ENCODE measurements around the gene ARHGAP27. TPM values are rescaled to one million over a fixed set of nuclear protein-coding genes. Genes with fewer than 3 reads are reported as not detected.
"Not testable (repeated sequence)": the region's sequence is repeated elsewhere in the genome, so short reads cannot be mapped to it uniquely, and the experiment has no call there.

ARHGAP27 gene
- total RNA-seq, 1 donor from 2014 or later, result 71.0 TPM

DNA sequence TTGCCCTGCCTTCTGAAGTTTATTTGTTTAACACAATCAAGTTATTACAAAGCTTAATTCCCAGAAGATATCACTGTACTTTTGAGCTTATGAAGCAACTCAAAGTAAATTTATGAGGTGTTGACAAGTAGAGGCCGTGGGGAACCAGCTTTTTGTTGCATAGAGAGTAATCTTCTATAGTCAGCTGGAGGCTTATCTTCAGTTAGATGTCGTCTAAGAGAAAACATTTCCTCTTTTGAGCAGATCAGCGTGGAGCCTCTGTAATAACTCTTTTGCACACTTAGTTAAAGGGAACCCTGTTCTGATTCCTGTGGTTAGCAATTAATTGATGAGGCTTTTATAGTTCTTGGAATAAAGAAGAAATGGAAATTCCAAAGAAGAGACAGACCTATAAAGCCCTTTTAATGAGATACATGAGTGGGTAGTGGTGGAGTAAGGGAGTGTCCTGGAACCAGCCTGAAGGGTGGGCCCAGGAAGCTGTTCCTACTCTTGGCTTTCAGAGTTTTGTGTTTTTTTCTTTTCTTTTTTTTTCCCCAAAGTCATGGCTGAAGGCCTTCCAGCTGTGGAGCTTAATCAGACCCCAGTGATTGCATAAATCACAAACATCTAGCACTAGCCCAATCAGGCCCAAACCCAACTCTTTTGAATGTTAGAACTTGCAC is 87.0 kb downstream of the ARHGAP27 start:
- Histone ChIP-seq H3K9me3 (no peaks in the 10 kb centered on the region), H3K27ac (peak overlapping the region; percentile 56), H3K27me3 (ENCODE audit: low read depth) (no peaks in the 10 kb centered on the region), H3K4me1 (peaks cover 43% of the 10 kb centered on the region), H3K36me3 (no peaks in the 10 kb centered on the region), H3K4me3 (no peak overlapping the region)
- no peak for DNase-seq
- intact Hi-C loops (cut with DNase I), result no loop called here
- TF ChIP-seq, protein P1, sequence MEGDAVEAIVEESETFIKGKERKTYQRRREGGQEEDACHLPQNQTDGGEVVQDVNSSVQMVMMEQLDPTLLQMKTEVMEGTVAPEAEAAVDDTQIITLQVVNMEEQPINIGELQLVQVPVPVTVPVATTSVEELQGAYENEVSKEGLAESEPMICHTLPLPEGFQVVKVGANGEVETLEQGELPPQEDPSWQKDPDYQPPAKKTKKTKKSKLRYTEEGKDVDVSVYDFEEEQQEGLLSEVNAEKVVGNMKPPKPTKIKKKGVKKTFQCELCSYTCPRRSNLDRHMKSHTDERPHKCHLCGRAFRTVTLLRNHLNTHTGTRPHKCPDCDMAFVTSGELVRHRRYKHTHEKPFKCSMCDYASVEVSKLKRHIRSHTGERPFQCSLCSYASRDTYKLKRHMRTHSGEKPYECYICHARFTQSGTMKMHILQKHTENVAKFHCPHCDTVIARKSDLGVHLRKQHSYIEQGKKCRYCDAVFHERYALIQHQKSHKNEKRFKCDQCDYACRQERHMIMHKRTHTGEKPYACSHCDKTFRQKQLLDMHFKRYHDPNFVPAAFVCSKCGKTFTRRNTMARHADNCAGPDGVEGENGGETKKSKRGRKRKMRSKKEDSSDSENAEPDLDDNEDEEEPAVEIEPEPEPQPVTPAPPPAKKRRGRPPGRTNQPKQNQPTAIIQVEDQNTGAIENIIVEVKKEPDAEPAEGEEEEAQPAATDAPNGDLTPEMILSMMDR (IDR thresholded peaks at IDR 0.05), result no peak
- peak; percentile 57 to 68 for ATAC-seq

DNA sequence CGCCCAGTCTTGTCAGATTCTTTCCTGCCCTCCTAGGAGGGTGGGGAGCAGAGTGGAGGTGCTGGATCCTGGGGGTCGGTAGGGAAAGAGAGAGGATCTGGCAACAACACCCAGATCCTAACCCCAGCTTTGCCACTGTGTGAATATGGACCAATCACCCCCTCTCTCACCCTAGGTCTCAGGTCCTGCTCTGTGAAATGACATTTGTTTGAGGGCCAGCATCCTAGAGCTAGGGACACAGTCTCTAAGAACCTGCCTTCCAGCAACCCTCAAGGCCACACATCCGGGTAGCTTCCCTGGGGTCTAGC is 87.5 kb downstream of the ARHGAP27 start:
- ATAC-seq, result peak in 1 of 2 donors; percentile 53

GRCh38 chr17:45343967-45344664 is 88.6 kb downstream of the ARHGAP27 start:
- intact Hi-C loops (cut with DNase I); H3K27ac ChIP-seq; DNase-seq; ATAC-seq; H3K36me3 ChIP-seq; H3K4me3 ChIP-seq; H3K27me3 ChIP-seq (ENCODE audit: low read depth); H3K9me3 ChIP-seq: not testable (repeated sequence)
- H3K4me1 ChIP-seq, result peaks cover 47% of the 10 kb centered on the region

More for the DNA sequence above, 87.5 kb downstream of the ARHGAP27 start:
- Histone ChIP-seq H3K9me3 (no peaks in the 10 kb centered on the region), H3K4me1 (peaks cover 44% of the 10 kb centered on the region), H3K27ac (peak overlapping the region; percentile 56), H3K27me3 (ENCODE audit: low read depth) (no peaks in the 10 kb centered on the region), H3K4me3 (no peak overlapping the region), H3K36me3 (no peaks in the 10 kb centered on the region)
- intact Hi-C loops (cut with DNase I), result no loop called here
- DNase-seq, result no peak
- TF ChIP-seq, protein P1 (IDR thresholded peaks at IDR 0.05), result no peak

Other genes starting within 250 kb of the ARHGAP27 start
- gene FMNL1, start 211.0 kb downstream of the ARHGAP27 start, total RNA-seq, result 87.0 TPM
- gene SPATA32, start 170.8 kb downstream of the ARHGAP27 start, total RNA-seq, result not detected
- gene MAP3K14, start 115.8 kb downstream of the ARHGAP27 start, total RNA-seq, result 9.3 TPM
- gene PLEKHM1, start 57.9 kb upstream of the ARHGAP27 start, total RNA-seq, result 69.6 TPM

Data from lower lobe of right lung (tissue), 2 donors.